Stimulated activated CD8-positive, alpha-beta memory T cell treated with anti-CD3 and anti-CD28 coated beads, Interleukin-15, amount 100 ng/mL, for 48 hours (primary cell): Measurements from ENCODE around the gene WNT10A.
"Not testable (repeated sequence)": the region's sequence is repeated elsewhere in the genome, so short reads cannot be mapped to it uniquely, and the experiment has no call there.

Source experiments
- DNase-seq, 2 donors: peaks; one replicate each; pipeline ENCODE4 v3.0.0-alpha.2; 2020; ENCODE audit warnings: low read depth in 2 of 2

The WNT10A gene

DNA sequence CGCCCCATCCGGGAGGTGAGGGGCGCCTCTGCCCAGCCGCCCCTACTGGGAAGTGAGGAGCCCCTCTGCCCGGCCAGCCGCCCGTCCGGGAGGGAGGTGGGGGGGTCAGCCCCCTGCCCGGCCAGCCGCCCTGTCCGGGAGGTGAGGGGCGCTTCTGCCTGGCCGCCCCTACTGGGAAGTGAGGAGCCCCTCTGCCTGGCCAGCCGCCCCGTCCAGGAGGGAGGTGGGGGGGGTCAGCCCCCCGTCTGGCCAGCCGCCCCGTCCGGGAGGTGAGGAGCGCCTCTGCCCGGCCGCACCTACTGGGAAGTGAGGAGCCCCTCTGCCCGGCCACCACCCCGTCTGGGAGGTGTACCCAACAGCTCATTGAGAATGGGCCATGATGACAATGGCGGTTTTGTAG, 51.1 kb downstream of the WNT10A start:
- DNase-seq, result not testable (repeated sequence)
